Epithelial cell of proximal tubule (primary cell): ENCODE data around the gene ACIN1. TPM values are rescaled to one million over a fixed set of nuclear protein-coding genes. Genes with fewer than 3 reads are reported as not detected.

Experiments used
- DNase-seq: peaks from one replicate; pipeline ENCODE4 v3.0.0-alpha.2; 2011; ENCODE audit warnings: low read depth
- H3K4me3 ChIP-seq: 2 replicates; pipeline ENCODE4 v1.5.1; 2011; ENCODE audit warnings: low read depth, mild to moderate bottlenecking, low read length
- total RNA-seq: library from RNA; depleted of rRNA; stranded (reverse); fragments of >200 nt; gene quantifications from 2 replicates; pipeline ENCODE4 v1.2.3, GENCODE V29; 2015
- TF ChIP-seq, protein P1 (sequence below): conservative IDR thresholded peaks from 2 replicates; pipeline ENCODE4 v1.5.1; 2012; ENCODE audit warnings: low read depth, mild to moderate bottlenecking, low read length

The ACIN1 gene
- total RNA-seq, 1 donor from 2014 or later, result 84.1 TPM

DNA sequence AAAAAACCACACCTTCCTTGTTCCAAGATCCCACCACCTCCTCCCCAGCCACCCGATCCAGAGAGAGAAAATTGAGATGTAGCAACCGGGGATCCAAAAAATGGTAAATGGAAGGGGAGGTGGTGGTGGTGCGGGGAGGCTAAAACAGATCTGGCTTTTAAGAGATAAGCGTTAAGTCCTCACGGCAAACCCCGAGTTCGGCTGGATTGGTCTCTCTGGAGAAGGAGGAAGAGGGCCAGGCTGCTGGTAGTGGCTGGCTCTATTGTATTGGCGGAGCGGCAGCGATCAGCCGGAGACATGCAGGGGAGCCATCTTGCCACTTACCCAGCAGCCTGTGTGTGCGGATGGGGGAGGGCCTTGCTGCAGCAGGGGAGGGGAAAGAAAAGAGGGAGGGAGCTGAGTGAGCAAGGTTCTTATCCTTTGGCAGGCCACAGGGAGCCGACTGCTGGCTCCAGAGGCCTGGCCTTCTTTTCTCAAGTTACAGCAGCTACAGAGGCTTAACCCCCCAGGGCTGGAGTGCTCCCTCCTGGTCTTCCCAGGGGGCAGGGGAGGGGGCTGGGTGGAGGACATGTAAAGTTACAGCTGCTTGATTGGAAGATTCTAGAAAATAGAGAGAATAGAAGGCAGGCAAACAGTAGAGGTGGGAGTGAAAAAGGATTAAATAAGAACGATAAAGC lies 23.6 kb downstream of the ACIN1 start:
- TF ChIP-seq, protein P1, sequence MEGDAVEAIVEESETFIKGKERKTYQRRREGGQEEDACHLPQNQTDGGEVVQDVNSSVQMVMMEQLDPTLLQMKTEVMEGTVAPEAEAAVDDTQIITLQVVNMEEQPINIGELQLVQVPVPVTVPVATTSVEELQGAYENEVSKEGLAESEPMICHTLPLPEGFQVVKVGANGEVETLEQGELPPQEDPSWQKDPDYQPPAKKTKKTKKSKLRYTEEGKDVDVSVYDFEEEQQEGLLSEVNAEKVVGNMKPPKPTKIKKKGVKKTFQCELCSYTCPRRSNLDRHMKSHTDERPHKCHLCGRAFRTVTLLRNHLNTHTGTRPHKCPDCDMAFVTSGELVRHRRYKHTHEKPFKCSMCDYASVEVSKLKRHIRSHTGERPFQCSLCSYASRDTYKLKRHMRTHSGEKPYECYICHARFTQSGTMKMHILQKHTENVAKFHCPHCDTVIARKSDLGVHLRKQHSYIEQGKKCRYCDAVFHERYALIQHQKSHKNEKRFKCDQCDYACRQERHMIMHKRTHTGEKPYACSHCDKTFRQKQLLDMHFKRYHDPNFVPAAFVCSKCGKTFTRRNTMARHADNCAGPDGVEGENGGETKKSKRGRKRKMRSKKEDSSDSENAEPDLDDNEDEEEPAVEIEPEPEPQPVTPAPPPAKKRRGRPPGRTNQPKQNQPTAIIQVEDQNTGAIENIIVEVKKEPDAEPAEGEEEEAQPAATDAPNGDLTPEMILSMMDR, result no peak
- DNase-seq, result peak; percentile 52
- peak overlapping the region; percentile 73 for H3K4me3 ChIP-seq

DNA sequence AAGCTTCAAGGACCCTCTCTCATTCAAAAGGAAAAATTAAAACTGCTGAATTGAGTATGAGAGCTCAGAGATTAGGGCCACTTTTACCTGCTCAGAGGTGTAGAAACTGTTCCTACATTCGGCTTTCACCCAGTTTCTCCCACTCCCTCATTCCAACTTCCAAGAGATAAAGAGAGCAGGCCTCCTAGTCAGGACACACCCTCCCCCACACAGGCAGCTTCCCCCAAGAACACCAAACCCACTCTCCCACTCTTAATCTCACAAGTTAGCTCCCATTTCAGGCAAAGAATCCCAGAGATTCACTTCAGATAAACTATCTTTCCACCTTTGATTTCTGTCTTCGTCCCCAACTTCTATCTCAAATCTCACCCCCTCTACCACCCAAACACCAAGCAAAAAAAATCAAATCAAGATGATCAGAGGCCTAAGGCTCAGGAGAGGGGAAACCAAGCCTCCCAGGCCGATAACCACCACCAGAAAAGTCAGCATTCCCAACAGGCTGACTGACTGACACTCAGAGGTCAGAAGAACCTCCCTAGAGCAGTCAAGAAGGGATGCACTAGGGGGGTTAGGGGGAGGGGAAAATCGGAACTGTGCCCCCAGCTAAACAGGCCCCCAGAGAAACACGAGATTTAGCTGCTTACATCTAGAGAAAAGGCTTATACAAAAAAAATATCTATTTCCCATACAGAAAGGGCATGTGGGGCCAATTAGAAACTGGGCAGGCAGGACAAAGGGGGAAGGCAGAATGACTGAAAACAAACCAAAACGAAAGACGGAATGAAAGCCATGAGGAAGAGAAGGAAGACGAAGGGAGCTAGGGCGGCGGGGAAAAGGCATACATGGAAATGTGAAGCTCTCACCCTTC lies 24.4 kb downstream of the ACIN1 start:
- TF ChIP-seq, protein P1, result no peak
- no peak for DNase-seq

DNA sequence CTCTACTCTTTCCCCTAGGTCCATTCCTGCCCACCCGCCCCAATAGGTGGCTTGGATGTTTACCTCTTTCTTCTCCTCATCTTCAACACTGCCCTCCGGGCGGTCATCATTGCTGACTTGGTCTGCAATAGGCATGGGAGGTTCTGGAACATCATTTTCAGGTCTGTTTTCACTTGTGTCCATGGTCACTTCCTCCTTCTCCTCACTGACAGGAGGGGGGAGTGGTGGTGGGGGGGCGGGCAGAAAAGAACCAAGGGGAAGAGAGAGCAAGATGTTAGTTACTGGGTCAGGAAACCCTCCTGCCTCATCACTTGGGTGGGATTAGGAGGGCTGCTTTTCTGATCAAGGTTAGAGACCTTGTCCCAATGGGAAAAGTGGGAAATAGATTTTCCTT lies 25.5 kb downstream of the ACIN1 start:
- TF ChIP-seq, protein P1, result no peak
- H3K4me3 ChIP-seq, result no peak overlapping the region
- no peak for DNase-seq

More for the DNA sequence above, 24.4 kb downstream of the ACIN1 start:
- peak overlapping the region; percentile 73 for H3K4me3 ChIP-seq

DNA sequence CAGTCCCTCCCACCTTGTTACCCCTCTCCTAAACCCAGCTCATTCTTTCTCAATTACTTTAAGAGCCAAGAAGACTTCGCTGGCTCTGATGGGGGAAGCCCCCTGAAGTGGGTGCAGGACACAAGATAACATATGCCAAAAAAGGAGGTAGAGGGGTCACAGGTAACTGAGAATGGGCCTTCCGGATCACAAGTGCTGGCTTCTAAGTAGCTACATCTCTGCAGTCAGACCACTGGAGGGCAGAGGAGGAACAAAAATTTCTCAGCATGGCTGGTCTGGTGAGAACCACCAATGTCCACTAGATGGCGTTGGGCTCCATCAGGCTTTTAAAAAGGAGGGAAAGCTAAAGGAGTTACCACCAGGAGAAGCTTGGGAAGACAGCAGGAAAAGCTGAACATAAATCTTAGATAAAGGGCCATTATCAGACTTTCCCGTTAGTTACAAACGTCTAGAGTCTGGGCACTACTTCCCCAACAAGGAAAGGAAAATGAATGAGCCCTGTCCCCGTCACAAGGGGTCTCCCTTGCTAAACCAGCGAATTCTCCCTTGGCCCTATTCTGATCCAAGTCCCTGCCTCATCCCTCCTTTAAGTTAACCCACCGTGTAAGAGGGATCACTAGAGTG lies 26.0 kb downstream of the ACIN1 start:
- no peak overlapping the region for H3K4me3 ChIP-seq
- peak; percentile 68 for DNase-seq
- TF ChIP-seq, protein P1, result peak; percentile 100

DNA sequence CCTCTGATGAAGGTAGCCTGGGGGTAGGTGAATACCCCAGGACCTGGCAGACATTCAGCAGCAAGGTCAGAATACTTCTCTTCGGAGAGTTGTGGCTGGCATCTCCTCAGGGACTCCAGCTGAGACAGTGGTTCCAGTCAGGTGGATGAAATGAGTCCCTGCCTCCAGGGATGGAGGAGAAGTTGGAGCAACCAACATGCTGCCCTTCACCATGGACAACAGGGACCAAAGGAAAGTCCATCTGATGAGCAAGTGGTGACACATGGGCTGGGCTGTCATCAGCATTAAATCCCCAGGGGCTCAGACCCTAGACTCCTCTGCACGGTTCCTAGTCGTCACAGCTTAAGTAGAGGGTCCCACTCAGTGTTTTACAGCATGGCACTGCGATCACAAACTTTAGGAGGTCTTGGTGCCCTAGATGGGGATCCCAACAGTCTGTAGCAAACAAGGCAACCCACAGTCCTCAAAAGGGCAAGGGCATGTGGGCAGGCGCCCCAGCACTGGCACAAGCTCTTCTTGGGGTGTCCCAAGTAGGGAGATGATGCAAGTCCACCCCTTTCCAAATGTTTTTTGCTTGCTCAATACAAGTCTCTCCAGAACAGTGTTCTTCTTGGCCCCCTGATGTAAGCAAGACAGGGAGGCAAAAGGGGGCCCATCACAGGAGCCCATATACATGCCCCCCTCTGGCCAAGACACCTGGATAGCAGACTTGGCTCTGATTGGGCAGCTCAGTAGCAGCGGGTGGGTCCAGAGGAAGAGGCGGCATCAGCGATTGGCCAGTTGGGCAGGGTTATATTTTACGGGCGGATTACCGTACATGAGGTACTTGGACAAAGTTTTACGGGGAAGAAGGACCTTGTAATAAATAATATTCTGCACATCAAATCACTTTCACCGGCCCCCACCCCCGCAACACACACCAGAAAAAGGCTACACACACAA lies 26.8 kb downstream of the ACIN1 start:
- DNase-seq, result no peak

More for the DNA sequence above, 26.8 kb downstream of the ACIN1 start:
- TF ChIP-seq, protein P1, result no peak
- H3K4me3 ChIP-seq, result no peak overlapping the region
